Testis (tissue), 3 donors: Measurements from ENCODE around the gene IL12RB2. TPM values are rescaled to one million over a fixed set of nuclear protein-coding genes. Genes with fewer than 3 reads are reported as not detected.

Source experiments
- DNase-seq: peaks from one replicate; pipeline ENCODE4 v3.0.0-alpha.2; 2019
- H3K27ac ChIP-seq, 2 donors: fragments of 200-600 bp; sonication (generic); one replicate each; pipeline ENCODE4 v1.5.1; 2019
- H3K27me3 ChIP-seq: fragments of 200-600 bp; sonication (generic); one replicate; pipeline ENCODE4 v1.5.1; 2019
- H3K36me3 ChIP-seq: fragments of 200-600 bp; sonication (generic); one replicate; pipeline ENCODE4 v1.5.1; 2017; ENCODE audit warnings: low read depth; ENCODE audit errors: missing control alignments
- H3K4me1 ChIP-seq: fragments of 200-600 bp; sonication (generic); one replicate; pipeline ENCODE4 v1.5.1; 2019
- H3K4me3 ChIP-seq, 2 donors: fragments of 200-600 bp; sonication (generic); one replicate each; pipeline ENCODE4 v1.5.1; 2017 to 2019
- H3K9me3 ChIP-seq: fragments of 200-600 bp; sonication (generic); one replicate; pipeline ENCODE4 v1.5.1; 2017
- POLR2A ChIP-seq: fragments of 450-650 bp; IDR thresholded peaks from one replicate; pipeline ENCODE4 v1.6.1; 2017; ENCODE audit warnings: antibody characterized with exemption, mild to moderate bottlenecking, moderate library complexity
- WGBS, 2 donors: methylation state at CpG; one replicate each; pipeline ENCODE4 v1.1.5; 2018; 5-methylcytosine and 5-hydroxymethylcytosine counted together
- intact Hi-C: fragments of 100-400 bp; cut with DNase I; formaldehyde crosslinking; loops from one replicate; pipeline ENCODE4 v1.15.1; 2023; ENCODE audit warnings: low total_unique reads
- polyA plus RNA-seq: library from polyadenylated mRNA; stranded (reverse); fragments of 350-450 nt; fragmentation: Illumina TruSeq; extraction: RNeasy Lipid Tissue Mini Kit (QIAGEN cat#74804); gene quantifications from one replicate; pipeline ENCODE4 v1.2.3, GENCODE V29; 2014; ENCODE audit warnings: low read depth, low replicate concordance; ENCODE audit not compliant: insufficient read depth
- total RNA-seq, 2 donors: library from RNA; depleted of rRNA; stranded (reverse); fragments of >200 nt; gene quantifications; one replicate each; pipeline ENCODE4 v1.2.3, GENCODE V29; 2016
- TF ChIP-seq, protein P1 (sequence below), 3 experiments: fragments of 450-650 bp in 2 of 3; fragments of 200-600 bp in 1 of 3; sonication (generic) in 1 of 3; IDR thresholded peaks; one replicate each; pipeline ENCODE4 v1.5.1; 2016 to 2019; ENCODE audit warnings: antibody characterized with exemption in 3 of 3, mild to moderate bottlenecking in 2 of 3, moderate library complexity in 1 of 3

IL12RB2 gene
- total and polyA plus RNA-seq, 3 donors from 2014 or later: 1.9 to 2.6 (median 2.1) TPM

DNA sequence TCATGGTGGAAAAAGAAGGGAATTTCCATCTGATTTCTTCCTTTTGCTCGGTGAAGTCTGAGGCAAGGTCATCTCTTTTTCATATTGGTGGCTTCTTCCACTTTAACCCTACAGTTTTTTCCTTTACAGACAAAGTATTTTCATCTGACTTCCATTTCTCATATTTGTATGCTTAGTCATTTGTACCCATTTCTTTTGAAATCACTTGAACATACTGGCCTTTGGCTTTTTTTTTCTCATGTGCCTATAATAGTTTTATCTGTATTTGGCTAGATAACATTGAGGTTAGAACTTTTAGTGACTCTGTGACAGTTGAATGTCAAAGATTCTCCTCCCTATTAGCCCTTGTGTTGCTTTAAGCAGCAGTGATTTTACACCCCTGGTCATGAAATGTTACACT lies 27.7 kb downstream of the IL12RB2 start:
- Histone ChIP-seq H3K4me3 (no peak overlapping the region), H3K9me3 (no peaks in the 10 kb centered on the region), H3K27ac (no peak overlapping the region), H3K27me3 (no peaks in the 10 kb centered on the region), H3K36me3 (no peaks in the 10 kb centered on the region), H3K4me1 (no peaks in the 10 kb centered on the region)
- 57 to 63% methylated on average over 1 of the region's 1 CpG for WGBS, 2 donors
- intact Hi-C loops: no loop called here
- TF ChIP-seq POLR2A: no peak
- TF ChIP-seq, protein P1, sequence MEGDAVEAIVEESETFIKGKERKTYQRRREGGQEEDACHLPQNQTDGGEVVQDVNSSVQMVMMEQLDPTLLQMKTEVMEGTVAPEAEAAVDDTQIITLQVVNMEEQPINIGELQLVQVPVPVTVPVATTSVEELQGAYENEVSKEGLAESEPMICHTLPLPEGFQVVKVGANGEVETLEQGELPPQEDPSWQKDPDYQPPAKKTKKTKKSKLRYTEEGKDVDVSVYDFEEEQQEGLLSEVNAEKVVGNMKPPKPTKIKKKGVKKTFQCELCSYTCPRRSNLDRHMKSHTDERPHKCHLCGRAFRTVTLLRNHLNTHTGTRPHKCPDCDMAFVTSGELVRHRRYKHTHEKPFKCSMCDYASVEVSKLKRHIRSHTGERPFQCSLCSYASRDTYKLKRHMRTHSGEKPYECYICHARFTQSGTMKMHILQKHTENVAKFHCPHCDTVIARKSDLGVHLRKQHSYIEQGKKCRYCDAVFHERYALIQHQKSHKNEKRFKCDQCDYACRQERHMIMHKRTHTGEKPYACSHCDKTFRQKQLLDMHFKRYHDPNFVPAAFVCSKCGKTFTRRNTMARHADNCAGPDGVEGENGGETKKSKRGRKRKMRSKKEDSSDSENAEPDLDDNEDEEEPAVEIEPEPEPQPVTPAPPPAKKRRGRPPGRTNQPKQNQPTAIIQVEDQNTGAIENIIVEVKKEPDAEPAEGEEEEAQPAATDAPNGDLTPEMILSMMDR (IDR thresholded peaks at IDR 0.05): no peak
- DNase-seq: no peak

DNA sequence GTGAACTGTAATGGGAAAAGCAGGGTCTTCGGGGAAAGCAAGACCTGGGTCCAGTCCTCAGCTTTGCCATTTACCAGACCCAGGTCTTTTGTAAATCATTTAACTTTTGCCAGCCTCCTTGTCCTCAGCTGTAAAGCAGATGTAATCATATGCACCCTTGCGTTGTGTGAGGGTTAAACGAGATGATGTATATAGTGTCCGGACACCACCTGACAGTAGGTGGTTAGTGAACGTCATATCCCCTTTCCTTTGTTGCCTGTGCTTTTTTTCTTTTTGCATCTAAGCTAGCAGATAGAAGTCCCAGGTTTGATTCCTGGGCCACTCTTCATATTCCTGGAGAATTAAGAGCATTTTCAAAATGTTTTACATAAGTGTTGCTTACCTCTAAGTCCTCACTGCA lies 28.5 kb downstream of the IL12RB2 start:
- Histone ChIP-seq H3K27me3 (no peaks in the 10 kb centered on the region), H3K4me3 (no peak overlapping the region), H3K9me3 (no peaks in the 10 kb centered on the region), H3K4me1 (no peaks in the 10 kb centered on the region), H3K36me3 (no peaks in the 10 kb centered on the region), H3K27ac (no peak overlapping the region)
- intact Hi-C loops: no loop called here
- WGBS, 2 donors: 93 to 95% methylated on average over 5 of the region's 5 CpGs
- TF ChIP-seq POLR2A: no peak
- TF ChIP-seq, protein P1 (IDR thresholded peaks at IDR 0.05): no peak
- no peak for DNase-seq

DNA sequence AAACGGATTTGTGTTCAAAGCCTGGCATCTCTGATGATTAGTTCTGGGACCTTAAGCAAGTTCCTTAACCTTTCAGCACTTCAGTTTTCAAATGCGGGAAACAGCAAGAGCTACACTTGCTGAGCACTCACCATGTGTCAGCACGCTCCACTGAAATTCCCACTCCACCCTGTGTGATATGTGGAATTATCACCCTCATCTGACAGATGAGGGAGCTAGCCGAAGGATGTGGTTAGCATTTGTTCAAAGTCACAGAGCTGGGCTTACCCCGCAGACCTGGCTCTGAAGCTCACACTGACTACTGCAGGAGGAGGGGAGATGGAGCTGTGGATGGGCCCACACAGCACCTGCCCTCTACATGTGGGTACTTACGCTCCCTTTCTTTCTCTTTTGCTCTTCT lies 29.1 kb downstream of the IL12RB2 start:
- no peak overlapping the region for H3K4me3 ChIP-seq
- intact Hi-C loops: no loop called here
- H3K4me1 ChIP-seq: no peaks in the 10 kb centered on the region
- no peaks in the 10 kb centered on the region for H3K36me3 ChIP-seq
- no peaks in the 10 kb centered on the region for H3K9me3 ChIP-seq
- H3K27ac ChIP-seq: no peak overlapping the region
- H3K27me3 ChIP-seq: no peaks in the 10 kb centered on the region
- no peak for DNase-seq
- 88 to 89% methylated on average over 6 of the region's 6 CpGs for WGBS, 2 donors
- TF ChIP-seq POLR2A: no peak
- TF ChIP-seq, protein P1 (IDR thresholded peaks at IDR 0.05): no peak

DNA sequence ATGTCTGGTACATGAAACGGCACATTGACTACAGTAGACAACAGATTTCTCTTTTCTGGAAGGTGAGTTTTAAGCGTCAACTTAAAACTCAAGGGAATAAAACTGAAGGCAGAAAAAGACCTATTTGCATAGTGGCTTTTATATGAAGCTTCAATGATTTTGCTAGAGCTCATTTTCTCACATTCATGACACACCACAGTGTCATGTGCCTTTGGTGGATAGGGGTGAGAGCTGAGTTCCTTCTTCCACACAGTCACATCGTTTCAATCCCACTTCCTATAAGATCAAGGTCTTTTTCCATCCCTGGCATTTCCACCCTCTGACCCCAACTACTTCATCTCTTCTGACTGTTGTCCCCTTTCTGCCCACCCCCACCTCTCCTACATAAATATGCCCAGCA lies 31.0 kb downstream of the IL12RB2 start:
- Histone ChIP-seq H3K4me3 (no peak overlapping the region), H3K36me3 (no peaks in the 10 kb centered on the region), H3K27me3 (no peaks in the 10 kb centered on the region), H3K9me3 (no peaks in the 10 kb centered on the region), H3K4me1 (no peaks in the 10 kb centered on the region), H3K27ac (no peak overlapping the region)
- 82 to 85% methylated on average over 3 of the region's 3 CpGs for WGBS, 2 donors
- no peak for DNase-seq
- intact Hi-C loops: no loop called here
- TF ChIP-seq, protein P1 (IDR thresholded peaks at IDR 0.05): no peak
- no peak for TF ChIP-seq POLR2A

DNA sequence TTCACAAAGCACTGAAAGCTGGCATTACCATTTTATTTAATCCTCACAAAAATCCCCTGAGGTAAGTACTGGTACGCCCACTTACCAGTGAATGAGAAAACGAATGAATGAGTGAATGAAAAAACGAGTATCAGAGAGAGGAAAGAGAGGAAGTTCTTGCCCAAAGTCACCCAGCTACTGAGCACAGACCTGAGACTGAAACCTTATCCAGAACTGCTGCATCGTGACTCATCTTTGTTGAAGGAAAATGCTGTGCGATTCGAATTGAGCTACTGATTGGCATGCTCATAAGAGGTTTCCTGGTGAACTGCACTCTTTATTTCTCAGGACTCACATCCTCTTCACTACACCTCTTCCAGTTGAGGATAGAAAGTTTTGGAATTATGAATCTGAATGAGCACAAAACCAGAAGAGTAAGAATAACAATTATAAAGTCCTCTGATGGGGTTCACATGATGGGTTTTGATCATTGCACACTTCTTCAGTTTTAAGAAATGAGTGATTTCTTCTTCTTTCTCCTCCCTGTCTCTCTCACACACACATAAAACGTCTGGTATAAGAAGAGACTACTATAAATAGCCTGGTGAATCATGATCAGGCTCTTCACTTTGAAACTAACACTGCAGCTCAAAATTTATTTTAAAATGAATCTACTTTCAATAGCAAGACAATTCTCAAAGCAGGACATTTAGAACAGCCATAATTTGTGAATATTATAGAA lies 32.1 kb downstream of the IL12RB2 start:
- Histone ChIP-seq H3K9me3 (no peaks in the 10 kb centered on the region), H3K4me3 (no peak overlapping the region), H3K27ac (no peak overlapping the region), H3K36me3 (no peaks in the 10 kb centered on the region), H3K4me1 (no peaks in the 10 kb centered on the region), H3K27me3 (no peaks in the 10 kb centered on the region)
- TF ChIP-seq, protein P1 (IDR thresholded peaks at IDR 0.05): no peak
- TF ChIP-seq POLR2A: no peak
- DNase-seq: no peak
- intact Hi-C loops: no loop called here
- WGBS, 2 donors: 55 to 56% methylated on average over 7 of the region's 7 CpGs
